Measurements from ENCODE around the gene TENT4B.

GRCh38 chr16:50182441-50182840 is 29.3 kb downstream of the TENT4B start:
- TF ChIP-seq CTCF (IDR thresholded peaks at IDR 0.05) (no peak), POLR2A (IDR thresholded peaks at IDR 0.05) (no peak), POLR2AphosphoS5 (IDR thresholded peaks at IDR 0.05; ENCODE audit: insufficient read depth in 1 of 2, low read depth in 1 of 2) (no peak)
